Neutrophil (primary cell): ENCODE data around the gene POTEG.
"Not testable (repeated sequence)": the region's sequence is repeated elsewhere in the genome, so short reads cannot be mapped to it uniquely, and the experiment has no call there.

Experiments used
- H3K27ac ChIP-seq: fragments of 200-600 bp; sonication (generic); 2 replicates; pipeline ENCODE4 v1.5.1; 2016; ENCODE audit warnings: mild to moderate bottlenecking, moderate library complexity
- H3K27me3 ChIP-seq: fragments of 200-600 bp; sonication (generic); 2 replicates; pipeline ENCODE4 v1.6.0; 2016; ENCODE audit warnings: mild to moderate bottlenecking
- H3K36me3 ChIP-seq: fragments of 200-600 bp; sonication (generic); 2 replicates; pipeline ENCODE4 v1.5.1; 2017
- H3K4me1 ChIP-seq, 2 experiments: fragments of 200-600 bp in 1 of 2; sonication (generic) in 1 of 2; 1 replicate in 1 of 2; 2 replicates in 1 of 2; pipeline versions ENCODE4 v1.5.1 to v1.6.1; 2013 to 2016; ENCODE audit warnings: low read depth in 1 of 2, low read length in 1 of 2, mild to moderate bottlenecking in 1 of 2, moderate library complexity in 1 of 2; ENCODE audit not compliant: control insufficient read depth in 1 of 2, insufficient read depth in 1 of 2
- H3K4me3 ChIP-seq, 2 experiments: fragments of 200-600 bp in 1 of 2; sonication (generic) in 1 of 2; 1 replicate in 1 of 2; 2 replicates in 1 of 2; pipeline ENCODE4 v1.5.1; 2013 to 2016; ENCODE audit warnings: low read depth in 1 of 2, low read length in 1 of 2, mild to moderate bottlenecking in 1 of 2, moderate library complexity in 1 of 2
- H3K9me3 ChIP-seq: fragments of 200-600 bp; sonication (generic); 2 replicates; pipeline ENCODE4 v1.5.1; 2016

The POTEG gene

DNA sequence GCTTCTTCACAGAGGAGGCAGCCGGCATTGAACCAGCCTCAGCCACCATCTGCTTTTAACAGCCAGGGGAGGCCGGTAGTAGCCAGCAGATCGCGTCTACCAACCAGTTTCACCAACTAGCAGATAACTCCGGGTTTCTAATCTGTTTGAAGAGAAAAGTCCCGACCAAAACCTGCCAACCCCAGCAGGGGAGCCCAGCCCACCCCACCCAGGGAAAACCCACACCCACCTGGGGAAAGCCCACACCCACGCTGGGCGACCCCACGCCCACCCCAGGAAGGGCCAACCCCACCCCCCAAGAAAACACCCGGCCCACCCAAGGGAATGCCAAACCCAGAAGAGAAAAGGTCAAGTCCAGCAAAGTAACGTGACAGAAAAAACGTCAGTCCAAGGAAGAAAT is at the start of gene POTEG:
TSS of gene POTEG (minus strand) at position 101 of the 400 bp plus-strand sequence. CDS start at position 49, 52 bp downstream.
- H3K27ac ChIP-seq, H3K27me3 ChIP-seq, H3K4me3 ChIP-seq, H3K9me3 ChIP-seq, H3K36me3 ChIP-seq, H3K4me1 ChIP-seq: not testable (repeated sequence)

DNA sequence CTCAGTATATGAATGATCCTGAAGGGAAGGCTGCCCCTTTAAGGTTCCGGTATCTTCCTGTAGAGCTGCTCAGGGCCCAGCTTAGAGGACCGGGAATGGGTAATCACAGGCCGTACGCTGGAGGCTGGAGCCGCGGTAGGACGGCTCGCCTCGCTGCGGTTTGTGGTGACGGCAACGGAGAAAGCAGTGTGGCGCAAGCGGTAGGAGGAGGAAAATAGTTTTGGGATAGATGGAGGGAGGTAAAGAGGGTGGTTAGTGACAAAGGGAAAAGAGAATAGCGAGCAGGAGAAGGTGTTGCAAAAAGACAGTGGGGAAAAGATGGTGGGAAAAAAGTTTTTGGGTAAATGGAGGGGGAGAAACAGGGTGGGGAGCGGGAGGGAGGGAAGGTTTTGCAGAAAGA is 48.0 kb upstream of the POTEG start:
- not testable (repeated sequence) for H3K36me3 ChIP-seq, H3K4me3 ChIP-seq, H3K4me1 ChIP-seq, H3K9me3 ChIP-seq, H3K27me3 ChIP-seq, H3K27ac ChIP-seq

DNA sequence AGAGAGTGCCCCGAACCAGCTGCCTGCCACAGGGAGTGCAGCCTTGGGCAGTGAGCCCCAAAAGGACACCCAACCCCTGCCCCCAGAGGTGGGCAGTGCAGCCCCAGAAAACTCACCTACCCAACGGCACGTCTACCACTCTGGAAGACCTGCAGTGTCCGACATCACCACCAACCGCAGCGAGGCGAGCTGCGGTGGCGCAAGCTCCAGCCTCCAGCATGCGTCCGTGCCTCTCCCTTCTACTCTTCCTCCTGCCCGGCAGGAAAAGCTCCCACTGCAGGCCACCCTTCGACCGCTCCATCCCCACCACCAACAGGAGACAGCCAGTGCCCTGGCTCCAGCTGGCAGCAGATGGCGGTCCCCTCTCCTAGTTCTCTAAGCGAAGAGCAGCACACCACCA is 47.3 kb upstream of the POTEG start:
- H3K4me1 ChIP-seq, H3K27ac ChIP-seq, H3K9me3 ChIP-seq, H3K4me3 ChIP-seq, H3K36me3 ChIP-seq, H3K27me3 ChIP-seq: not testable (repeated sequence)

DNA sequence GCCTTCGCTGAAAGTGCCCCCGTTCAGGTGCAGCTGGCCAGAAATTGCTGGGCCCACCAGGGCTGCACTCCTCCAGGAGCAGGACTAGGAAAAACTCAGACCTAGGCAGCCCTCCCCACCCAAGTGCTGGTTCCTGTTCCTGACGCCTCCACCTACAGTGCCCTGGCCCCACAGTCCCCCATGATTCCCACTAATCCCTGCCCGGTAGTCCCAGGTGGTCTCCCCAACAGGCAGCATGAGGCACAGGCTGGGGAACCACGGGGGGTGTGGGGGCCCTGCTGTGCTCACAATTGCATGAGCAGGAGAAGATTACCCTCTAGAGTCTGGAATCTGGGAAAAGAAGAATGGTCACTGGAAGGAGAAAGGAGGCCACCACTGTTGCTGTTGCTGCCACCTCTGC is 46.4 kb upstream of the POTEG start:
- H3K4me3 ChIP-seq, H3K4me1 ChIP-seq, H3K27ac ChIP-seq, H3K27me3 ChIP-seq, H3K36me3 ChIP-seq, H3K9me3 ChIP-seq: not testable (repeated sequence)

DNA sequence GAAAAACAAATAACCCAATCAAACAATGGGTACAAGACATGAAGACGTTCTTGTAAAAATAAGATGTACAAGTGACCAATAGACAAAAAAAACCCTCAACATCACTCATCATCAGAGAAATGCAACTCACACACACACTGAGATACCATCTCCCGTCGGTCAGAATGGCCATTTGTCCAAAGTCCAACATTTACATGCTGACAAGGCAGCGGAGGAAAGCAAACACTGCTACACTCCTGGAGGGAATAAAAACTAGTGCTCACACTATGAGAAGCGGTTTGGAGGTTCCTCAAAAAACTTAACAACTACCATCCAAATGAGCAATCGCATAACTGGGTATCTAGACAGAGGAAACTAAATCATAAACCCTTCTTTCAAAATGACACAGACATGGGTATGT is 11.6 kb upstream of the POTEG start:
- H3K9me3 ChIP-seq, H3K27ac ChIP-seq, H3K4me3 ChIP-seq, H3K4me1 ChIP-seq, H3K36me3 ChIP-seq, H3K27me3 ChIP-seq: not testable (repeated sequence)

DNA sequence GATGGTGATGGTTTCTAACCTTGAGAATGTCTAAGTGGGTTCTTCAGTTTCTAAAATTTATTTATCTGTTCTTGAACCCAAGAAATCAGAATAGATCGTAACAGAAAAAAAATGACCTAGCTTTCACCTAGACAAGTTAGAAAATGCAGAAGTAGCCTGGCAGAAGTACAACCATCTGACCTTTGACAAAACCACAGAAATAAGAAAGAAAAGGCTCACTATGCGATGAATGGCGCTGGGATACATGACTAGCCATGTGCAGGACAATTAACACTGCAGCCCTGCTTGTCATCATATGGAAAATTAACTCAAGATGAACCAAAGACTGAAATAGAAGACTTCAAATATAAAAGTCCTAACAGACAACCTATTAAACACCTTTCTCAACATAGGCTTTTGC is 5.7 kb upstream of the POTEG start:
- not testable (repeated sequence) for H3K27ac ChIP-seq, H3K36me3 ChIP-seq, H3K9me3 ChIP-seq, H3K27me3 ChIP-seq, H3K4me1 ChIP-seq, H3K4me3 ChIP-seq

DNA sequence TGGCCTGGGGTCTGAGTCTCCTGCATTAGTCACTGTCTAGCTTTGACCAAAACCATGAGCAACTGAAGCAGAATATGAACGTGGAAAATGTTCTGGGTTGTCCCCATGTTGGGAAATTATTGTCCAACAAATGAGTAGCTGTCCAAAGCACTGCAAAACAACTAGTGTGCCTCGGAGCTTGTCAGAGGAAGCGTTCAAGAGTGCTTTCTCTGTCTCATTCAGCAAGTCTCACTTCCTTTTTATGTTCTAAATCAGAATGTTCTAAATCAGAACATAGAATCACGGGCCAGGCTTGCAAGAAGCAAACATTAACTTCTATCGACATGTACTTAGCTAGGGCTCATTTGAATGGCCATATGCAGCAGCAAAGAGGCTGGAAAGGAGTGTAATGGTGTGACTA is 5.1 kb upstream of the POTEG start:
- not testable (repeated sequence) for H3K4me1 ChIP-seq, H3K9me3 ChIP-seq

DNA sequence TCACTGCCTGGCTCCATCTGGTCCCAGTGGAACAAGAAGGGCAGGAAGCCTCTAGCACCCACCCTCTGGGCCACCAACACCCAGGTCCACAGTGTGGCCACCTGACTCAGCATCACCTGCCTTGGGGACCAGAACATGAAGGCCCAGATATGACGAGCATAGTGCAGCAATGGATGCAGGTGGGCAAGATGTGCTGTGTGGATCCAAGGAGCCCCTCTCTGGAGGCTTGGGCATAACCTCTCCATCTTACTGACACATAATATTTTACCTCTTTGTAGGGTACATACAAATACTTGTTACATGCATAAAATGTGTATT is 2.9 kb upstream of the POTEG start:
- H3K9me3 ChIP-seq, H3K27me3 ChIP-seq, H3K27ac ChIP-seq, H3K36me3 ChIP-seq, H3K4me3 ChIP-seq, H3K4me1 ChIP-seq: not testable (repeated sequence)

More for the DNA sequence above, 5.1 kb upstream of the POTEG start:
- H3K36me3 ChIP-seq, H3K4me3 ChIP-seq, H3K27ac ChIP-seq, H3K27me3 ChIP-seq: not testable (repeated sequence)

DNA sequence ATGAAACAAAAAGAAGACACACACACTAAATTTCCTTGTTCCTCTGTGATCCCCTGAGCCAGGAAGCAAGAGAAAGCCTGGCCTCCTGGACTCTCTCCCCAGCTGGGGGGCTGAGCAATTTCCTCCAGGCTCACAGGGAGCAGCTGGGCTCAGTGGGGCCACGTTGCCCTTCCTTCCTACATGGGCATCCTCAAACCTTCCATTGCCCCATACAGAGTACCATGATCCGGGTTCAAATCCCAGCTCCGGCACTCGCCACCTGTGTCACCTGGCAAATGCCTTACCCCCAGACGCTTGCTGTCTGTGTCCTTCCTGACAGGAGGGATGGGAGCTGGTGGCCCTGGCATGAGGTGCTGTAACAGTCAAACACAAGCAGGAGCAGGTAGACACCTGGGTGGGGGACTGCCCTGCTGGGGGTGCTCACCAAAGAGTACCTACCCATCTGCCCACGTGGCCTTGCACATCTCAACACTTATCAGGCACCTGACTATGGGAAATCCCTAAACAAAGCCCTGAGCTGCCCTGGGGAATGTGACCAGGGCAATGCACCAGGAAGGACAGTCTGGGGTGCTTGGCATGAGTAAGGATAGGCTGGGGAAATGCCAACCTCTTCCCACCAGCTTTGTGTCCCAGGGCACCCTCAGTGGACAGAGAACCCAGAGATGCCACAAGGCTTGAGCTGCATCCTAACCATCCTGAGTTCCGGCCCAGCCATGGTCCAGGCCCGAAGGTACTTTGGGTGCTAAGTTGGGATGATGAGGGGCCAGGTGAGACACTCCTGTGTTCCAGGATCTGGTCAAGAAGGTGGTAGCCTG is 2.4 kb upstream of the POTEG start:
- H3K27ac ChIP-seq, H3K4me1 ChIP-seq, H3K9me3 ChIP-seq, H3K27me3 ChIP-seq, H3K36me3 ChIP-seq, H3K4me3 ChIP-seq: not testable (repeated sequence)

DNA sequence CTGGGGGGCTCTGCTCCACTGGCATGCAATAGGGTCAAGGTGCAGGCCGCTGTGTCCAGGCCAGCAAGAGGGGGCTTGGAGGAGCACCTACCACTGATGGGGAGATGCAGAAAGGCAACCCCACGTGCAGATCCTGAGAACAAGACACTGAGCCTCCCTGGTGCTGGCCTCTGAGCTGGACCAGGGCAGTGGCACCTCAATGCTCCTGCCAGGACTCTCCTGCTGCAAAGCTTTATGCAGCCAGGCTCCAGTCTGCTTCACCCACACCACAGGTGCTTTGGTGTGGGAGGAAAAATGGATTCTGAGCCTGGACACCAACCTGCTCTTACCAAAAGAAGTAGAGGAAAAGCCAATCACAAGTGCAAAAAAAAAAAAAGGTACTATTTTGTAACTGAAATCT is 1.7 kb upstream of the POTEG start:
- H3K9me3 ChIP-seq, H3K27ac ChIP-seq, H3K27me3 ChIP-seq, H3K4me1 ChIP-seq, H3K36me3 ChIP-seq, H3K4me3 ChIP-seq: not testable (repeated sequence)

DNA sequence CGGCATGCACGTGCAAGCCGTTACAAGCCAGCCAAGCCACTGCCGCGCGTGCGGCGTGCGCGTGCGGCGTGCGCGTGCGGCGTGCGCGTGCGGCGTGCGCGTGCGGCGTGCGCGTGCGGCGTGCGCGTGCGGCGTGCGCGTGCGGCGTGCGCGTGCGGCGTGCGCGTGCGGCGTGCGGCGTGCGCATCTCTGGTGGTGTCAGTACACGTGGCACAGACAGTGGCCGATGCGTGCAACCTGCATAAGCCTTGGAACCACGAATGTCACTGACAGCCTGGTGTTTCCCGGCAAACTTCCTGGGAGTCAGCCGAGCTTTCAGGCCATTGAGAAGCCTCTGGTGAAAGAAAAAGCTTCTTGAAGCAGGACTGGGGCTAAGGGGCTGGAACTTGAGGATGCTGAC is 750 bp upstream of the POTEG start:
- H3K9me3 ChIP-seq, H3K27ac ChIP-seq, H3K27me3 ChIP-seq, H3K4me1 ChIP-seq, H3K36me3 ChIP-seq, H3K4me3 ChIP-seq: not testable (repeated sequence)

DNA sequence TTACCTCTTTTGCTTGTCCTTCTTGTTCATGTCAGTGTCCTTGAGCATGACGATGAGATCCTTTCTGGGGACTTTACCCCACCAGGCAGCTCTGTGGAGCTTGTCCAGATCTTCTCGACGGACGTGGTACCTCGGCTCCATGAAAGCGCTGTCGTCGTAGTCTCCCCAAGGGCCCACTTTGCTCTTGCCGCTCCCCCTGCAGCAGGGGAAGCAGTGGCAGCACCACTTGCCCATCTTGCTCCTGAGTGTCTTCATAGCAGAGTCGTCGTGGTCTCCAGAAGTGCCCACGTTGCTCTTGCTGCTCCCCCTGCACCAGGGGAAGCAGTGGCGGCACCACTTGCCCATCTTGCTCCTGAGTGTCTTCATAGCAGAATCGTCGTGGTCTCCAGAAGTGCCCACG is 376 bp downstream of the POTEG start:
- H3K27me3 ChIP-seq, H3K9me3 ChIP-seq, H3K36me3 ChIP-seq, H3K4me1 ChIP-seq, H3K27ac ChIP-seq, H3K4me3 ChIP-seq: not testable (repeated sequence)

DNA sequence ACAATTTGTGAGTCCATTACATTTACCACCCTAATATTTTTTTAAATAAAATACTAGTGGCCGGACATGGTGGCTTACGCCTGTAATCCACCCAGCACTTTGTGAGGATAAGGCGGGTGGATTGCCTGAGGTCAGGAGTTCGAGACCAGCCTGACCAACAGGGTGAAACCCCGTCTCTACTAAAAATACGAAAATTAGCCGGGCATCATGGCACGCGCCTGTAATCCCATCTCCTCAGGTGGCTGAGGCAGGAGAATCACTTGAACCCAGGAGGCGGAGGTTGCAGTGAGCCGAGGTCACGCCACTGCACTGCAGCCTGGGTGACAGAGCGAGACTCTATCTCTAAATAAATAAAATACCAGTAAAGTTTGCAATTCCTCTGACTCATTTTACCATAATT is 25.6 kb downstream of the POTEG start:
- H3K4me3 ChIP-seq, H3K27me3 ChIP-seq, H3K36me3 ChIP-seq, H3K27ac ChIP-seq, H3K4me1 ChIP-seq, H3K9me3 ChIP-seq: not testable (repeated sequence)

DNA sequence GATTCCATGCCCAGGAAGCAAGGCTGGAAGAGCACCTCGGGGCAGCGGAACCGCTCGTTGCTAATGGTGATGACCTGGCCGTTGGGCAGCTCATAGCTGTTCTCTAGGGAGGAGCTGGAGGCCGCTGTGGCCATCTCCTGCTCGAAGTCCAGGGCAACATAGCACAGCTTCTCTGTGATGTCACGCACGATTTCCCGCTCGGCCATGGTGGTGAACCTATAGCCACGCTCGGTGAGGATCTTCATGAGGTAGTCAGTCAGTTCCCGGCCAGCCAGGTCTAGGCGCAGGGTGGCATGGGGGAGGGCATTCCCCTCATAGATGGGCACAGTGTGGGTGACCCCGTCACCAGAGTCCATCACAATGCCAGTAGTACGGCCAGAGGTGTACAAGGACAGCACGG is 32.0 kb downstream of the POTEG start:
- H3K4me1 ChIP-seq, H3K27me3 ChIP-seq, H3K9me3 ChIP-seq, H3K27ac ChIP-seq, H3K4me3 ChIP-seq, H3K36me3 ChIP-seq: not testable (repeated sequence)

DNA sequence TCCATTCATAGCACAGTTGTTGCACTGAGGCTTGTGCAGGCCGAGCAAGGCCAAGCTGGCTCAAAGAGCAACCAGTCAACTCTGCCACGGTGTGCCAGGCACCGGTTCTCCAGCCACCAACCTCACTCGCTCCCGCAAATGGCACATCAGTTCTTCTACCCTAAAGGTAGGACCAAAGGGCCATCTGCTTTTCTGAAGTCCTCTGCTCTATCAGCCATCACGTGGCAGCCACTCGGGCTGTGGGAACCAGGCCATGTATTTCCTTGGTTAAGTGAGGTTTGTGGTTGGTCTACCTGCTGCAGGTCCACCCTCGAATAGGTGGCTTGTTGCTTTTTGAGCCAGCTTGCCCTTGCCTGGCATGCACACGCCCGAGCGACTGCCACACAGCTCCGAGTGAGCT is 39.4 kb downstream of the POTEG start:
- H3K27me3 ChIP-seq, H3K27ac ChIP-seq, H3K9me3 ChIP-seq, H3K4me1 ChIP-seq, H3K4me3 ChIP-seq, H3K36me3 ChIP-seq: not testable (repeated sequence)
